Tongue (tissue), 1 donor: ENCODE data around the gene HESX1. TPM values are rescaled to one million over a fixed set of nuclear protein-coding genes. Genes with fewer than 3 reads are reported as not detected.

Experiments
- total RNA-seq: library from RNA; depleted of rRNA; stranded (reverse); fragments of >200 nt; gene quantifications from one replicate; pipeline ENCODE4 v1.2.3, GENCODE V29; 2014

HESX1 gene
- total RNA-seq, 1 donor from 2014 or later: 1.5 TPM

Other genes with a start within 250 kb of the HESX1 start
- gene SPATA12, start 139.3 kb downstream of the HESX1 start, total RNA-seq: not detected
- 46.1 TPM for gene IL17RD, start 34.6 kb downstream of the HESX1 start, total RNA-seq
- 80.2 TPM for gene APPL1, start 27.8 kb upstream of the HESX1 start, total RNA-seq
- 3.4 TPM for gene ASB14, start 92.7 kb upstream of the HESX1 start, total RNA-seq